OCI-LY3 (cell line): ENCODE results near the gene RRP1.

ENCODE experiments used
- EZH2phosphoT487 ChIP-seq: fragments of 200-600 bp; shearing (Covaris generic); IDR thresholded peaks from 2 replicates; pipeline ENCODE4 v1.6.1; 2018; ENCODE audit warnings: antibody characterized with exemption, mixed run types, low read depth
- TF ChIP-seq, protein P1 (sequence below): fragments of 200-600, 300-600 bp; sonication (generic); IDR thresholded peaks from 2 replicates; pipeline ENCODE4 v1.5.1; 2014; ENCODE audit warnings: antibody characterized with exemption, low read length, low read depth

DNA sequence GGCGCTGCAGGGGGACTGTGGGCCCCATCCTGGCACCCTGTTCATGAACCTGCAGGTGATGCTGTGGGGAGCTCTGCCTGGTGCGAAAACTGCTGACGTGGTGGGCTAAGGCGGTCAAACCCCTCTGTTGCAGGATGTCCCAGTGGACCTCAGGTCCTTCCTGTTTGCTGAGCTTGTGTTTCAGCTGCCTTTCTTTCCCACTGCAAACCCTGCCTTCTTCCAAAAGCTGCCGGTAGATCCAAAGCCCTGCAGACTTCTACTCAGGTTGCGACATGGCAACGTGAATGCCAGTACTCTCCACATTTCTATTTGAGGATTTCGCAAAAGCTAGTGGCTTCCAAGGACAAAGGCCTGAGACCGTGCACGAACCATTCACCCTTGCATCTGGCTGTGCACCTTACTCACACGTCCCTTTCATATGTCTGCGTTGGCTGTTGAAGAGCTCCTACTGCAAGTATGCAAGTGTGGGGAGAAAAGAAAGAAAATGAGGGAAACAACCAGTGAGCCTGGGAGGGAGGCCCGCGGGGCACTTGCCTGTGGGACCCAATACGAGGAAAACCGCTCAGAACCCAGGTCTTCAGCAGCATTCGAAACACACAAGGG, 6.2 kb upstream of the RRP1 start:
- TF ChIP-seq, protein P1, sequence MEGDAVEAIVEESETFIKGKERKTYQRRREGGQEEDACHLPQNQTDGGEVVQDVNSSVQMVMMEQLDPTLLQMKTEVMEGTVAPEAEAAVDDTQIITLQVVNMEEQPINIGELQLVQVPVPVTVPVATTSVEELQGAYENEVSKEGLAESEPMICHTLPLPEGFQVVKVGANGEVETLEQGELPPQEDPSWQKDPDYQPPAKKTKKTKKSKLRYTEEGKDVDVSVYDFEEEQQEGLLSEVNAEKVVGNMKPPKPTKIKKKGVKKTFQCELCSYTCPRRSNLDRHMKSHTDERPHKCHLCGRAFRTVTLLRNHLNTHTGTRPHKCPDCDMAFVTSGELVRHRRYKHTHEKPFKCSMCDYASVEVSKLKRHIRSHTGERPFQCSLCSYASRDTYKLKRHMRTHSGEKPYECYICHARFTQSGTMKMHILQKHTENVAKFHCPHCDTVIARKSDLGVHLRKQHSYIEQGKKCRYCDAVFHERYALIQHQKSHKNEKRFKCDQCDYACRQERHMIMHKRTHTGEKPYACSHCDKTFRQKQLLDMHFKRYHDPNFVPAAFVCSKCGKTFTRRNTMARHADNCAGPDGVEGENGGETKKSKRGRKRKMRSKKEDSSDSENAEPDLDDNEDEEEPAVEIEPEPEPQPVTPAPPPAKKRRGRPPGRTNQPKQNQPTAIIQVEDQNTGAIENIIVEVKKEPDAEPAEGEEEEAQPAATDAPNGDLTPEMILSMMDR, result no peak
- TF ChIP-seq EZH2phosphoT487, result no peak
